ENCODE results near the gene B3GNT7. TPM values are rescaled to one million over a fixed set of nuclear protein-coding genes. Genes with fewer than 3 reads are reported as not detected.
A peak's percentile ranks its signal among the peaks of the same experiment; 100 is the strongest.

Gene B3GNT7
- total RNA-seq, 1 donor from 2014 or later, result 0.79 TPM

DNA sequence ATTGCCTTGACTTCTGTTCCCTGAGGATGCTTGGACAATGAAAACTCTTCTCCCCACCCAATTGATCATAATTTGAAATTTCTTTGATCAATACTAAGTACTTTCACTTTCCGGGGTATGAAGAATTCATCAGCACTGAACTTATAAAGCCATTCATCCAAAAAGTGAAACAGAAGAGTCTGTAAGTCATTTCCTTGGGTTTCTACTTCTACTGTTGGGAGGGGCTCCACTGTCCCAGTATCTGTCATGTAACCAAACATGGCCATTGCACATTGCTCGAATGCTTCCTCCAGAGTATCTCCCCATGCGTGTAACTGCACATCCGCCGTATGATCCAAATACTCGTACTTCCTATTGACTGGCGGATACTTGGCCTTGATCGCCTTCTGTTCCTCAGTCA, 38.5 kb downstream of the B3GNT7 start:
- Mint-ChIP-seq H3K9me3 (peaks cover 7% of the 10 kb centered on the region), H3K27me3 (ENCODE audit: low read depth) (no peaks in the 10 kb centered on the region), H3K4me1 (peaks cover 4% of the 10 kb centered on the region), H3K36me3 (ENCODE audit: low read depth) (no peaks in the 10 kb centered on the region), H3K27ac (ENCODE audit: unreplicated experiment) (no peak overlapping the region), H3K4me3 (no peak overlapping the region)
- DNase-seq (ENCODE audit: low read depth, low spot score), result no peak
- TF ChIP-seq, protein P1, sequence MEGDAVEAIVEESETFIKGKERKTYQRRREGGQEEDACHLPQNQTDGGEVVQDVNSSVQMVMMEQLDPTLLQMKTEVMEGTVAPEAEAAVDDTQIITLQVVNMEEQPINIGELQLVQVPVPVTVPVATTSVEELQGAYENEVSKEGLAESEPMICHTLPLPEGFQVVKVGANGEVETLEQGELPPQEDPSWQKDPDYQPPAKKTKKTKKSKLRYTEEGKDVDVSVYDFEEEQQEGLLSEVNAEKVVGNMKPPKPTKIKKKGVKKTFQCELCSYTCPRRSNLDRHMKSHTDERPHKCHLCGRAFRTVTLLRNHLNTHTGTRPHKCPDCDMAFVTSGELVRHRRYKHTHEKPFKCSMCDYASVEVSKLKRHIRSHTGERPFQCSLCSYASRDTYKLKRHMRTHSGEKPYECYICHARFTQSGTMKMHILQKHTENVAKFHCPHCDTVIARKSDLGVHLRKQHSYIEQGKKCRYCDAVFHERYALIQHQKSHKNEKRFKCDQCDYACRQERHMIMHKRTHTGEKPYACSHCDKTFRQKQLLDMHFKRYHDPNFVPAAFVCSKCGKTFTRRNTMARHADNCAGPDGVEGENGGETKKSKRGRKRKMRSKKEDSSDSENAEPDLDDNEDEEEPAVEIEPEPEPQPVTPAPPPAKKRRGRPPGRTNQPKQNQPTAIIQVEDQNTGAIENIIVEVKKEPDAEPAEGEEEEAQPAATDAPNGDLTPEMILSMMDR (conservative IDR thresholded peaks at IDR 0.05), result no peak

DNA sequence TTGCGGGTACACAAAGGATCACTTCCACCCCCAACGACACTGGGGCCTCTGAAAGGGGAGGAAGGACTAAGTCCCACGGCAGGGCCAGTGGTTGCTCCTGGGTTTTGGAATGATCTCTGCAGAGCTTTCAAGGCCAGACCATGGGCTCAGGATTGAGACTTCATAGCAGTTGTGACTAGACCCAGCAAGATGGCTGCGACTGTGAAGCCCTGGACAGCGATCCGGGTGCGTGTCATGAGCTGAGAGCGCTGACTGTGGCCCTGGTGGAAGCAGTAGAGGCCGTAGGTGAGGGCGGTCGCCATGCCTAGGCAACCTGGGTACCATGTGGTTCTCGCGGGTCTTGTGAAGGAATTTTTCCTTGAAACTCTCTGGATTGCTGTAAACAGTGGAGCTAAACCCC, 41.4 kb downstream of the B3GNT7 start:
- DNase-seq (ENCODE audit: low read depth, low spot score), result no peak
- Mint-ChIP-seq H3K4me3 (no peak overlapping the region), H3K36me3 (ENCODE audit: low read depth) (no peaks in the 10 kb centered on the region), H3K9me3 (peaks cover 2% of the 10 kb centered on the region), H3K27ac (ENCODE audit: unreplicated experiment) (no peak overlapping the region), H3K27me3 (ENCODE audit: low read depth) (no peaks in the 10 kb centered on the region), H3K4me1 (no peaks in the 10 kb centered on the region)
- TF ChIP-seq, protein P1 (conservative IDR thresholded peaks at IDR 0.05), result no peak

DNA sequence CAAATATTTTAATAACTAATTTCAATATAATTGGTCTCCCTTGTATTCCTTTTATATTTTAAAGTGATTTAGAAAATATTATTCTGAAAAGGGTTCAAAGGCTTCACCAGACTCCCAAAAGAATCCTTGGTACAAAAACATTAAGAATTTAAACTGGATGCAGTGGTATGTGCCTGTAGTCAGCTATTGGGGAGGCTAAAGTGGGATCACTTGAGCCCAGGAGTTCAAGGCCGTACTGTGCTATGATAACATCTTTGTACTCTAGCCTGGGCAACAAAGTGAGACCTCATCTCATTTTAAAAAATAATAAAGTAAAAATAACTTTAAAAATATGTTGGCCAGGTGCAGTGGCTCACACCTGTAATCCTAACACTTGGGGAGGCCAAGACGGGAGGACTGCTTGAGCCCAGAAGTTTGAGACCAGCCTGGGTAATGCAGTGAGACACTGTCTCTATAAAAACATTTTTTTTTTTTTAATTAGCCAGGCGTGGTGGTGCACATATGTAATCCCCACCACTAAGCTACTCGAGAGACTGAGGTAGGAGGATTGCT, 54.1 kb downstream of the B3GNT7 start:
- Mint-ChIP-seq H3K36me3 (ENCODE audit: low read depth) (peaks cover 20% of the 10 kb centered on the region), H3K4me1 (peaks cover 20% of the 10 kb centered on the region), H3K27me3 (ENCODE audit: low read depth) (peaks cover 6% of the 10 kb centered on the region), H3K9me3 (no peaks in the 10 kb centered on the region), H3K4me3 (no peak overlapping the region), H3K27ac (ENCODE audit: unreplicated experiment) (no peak overlapping the region)
- DNase-seq (ENCODE audit: low read depth, low spot score), result no peak
- TF ChIP-seq, protein P1 (conservative IDR thresholded peaks at IDR 0.05), result no peak

DNA sequence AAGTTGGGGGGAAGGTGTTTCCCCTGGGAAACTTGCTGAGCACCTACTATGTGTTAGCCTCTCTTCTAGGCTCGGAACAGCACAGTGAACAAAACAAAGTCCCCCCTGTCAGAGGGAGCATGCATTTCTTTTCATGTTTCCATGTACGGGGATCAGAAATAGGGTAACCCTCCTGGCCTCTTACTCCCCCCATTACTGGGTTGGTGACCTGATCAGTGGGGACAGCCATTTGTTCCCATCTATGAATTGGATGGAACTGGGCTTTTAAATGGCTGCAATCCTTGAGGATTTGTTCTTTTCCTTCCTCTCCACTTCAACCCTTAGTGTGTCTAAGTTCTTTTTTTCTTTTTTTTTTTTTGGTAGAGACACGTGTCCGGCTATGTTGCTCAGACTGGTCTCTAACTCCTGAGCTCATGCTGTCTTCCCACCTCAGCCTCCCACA, 55.1 kb downstream of the B3GNT7 start:
- H3K4me3 Mint-ChIP-seq, result peak overlapping the region; percentile 59
- H3K9me3 Mint-ChIP-seq, result no peaks in the 10 kb centered on the region
- H3K36me3 Mint-ChIP-seq (ENCODE audit: low read depth), result peaks cover 27% of the 10 kb centered on the region
- H3K27me3 Mint-ChIP-seq (ENCODE audit: low read depth), result peaks cover 8% of the 10 kb centered on the region
- no peak for DNase-seq (ENCODE audit: low read depth, low spot score)
- peaks cover 20% of the 10 kb centered on the region for H3K4me1 Mint-ChIP-seq
- H3K27ac Mint-ChIP-seq (ENCODE audit: unreplicated experiment), result no peak overlapping the region
- TF ChIP-seq, protein P1 (conservative IDR thresholded peaks at IDR 0.05), result no peak

Small RNA genes within 50 kb of the gene (microRNA-seq; reads per million reads assigned to microRNA genes)
- not detected for gene MIR4777

Other genes with a start within 250 kb of the B3GNT7 start
- gene ARMC9, start 197.1 kb upstream of the B3GNT7 start, total RNA-seq, result 35.0 and 35.2 TPM in 2 replicates
- gene NCL, start 68.8 kb downstream of the B3GNT7 start, total RNA-seq, result 999 and 1,068 TPM in 2 replicates
- not detected in 2 replicates for gene NMUR1, start 134.7 kb downstream of the B3GNT7 start, total RNA-seq
- not detected in 2 replicates for gene TEX44, start 197.2 kb downstream of the B3GNT7 start, total RNA-seq